GM10248 (cell line): ENCODE results near the gene GID4.
"Not testable (repeated sequence)": the region's sequence is repeated elsewhere in the genome, so short reads cannot be mapped to it uniquely, and the experiment has no call there.

Experiments
- CTCF ChIA-PET: fragments of 300-600 bp; sonication (Branson Sonifier 250); formaldehyde crosslinking; extraction: SDS; loops from one replicate; lab custom pipeline; 2021; ENCODE audit warnings: antibody characterized with exemption; lab: Yijun Ruan, JAX
- POLR2A ChIA-PET: fragments of 350-650 bp; sonication (Branson Sonifier 250); formaldehyde crosslinking; extraction: SDS; loops from one replicate; lab custom pipeline; 2020; ENCODE audit warnings: antibody characterized with exemption; lab: Yijun Ruan, JAX
- DNase-seq: peaks from one replicate; pipeline ENCODE4 v3.0.0; 2012; ENCODE audit errors: extremely low spot score
- TF ChIP-seq, protein P1 (sequence below): IDR thresholded peaks from 2 replicates; pipeline ENCODE4 v1.5.1; 2012; ENCODE audit warnings: mild to moderate bottlenecking, low read depth; ENCODE audit errors: extremely low read depth, missing control alignments, control extremely low read depth

Gene GID4

GRCh38 chr17:18038861-18039534 lies at the start of gene GID4, which contains the start of gene ATPAF2:
Gene GID4, plus strand, starts transcription at chr17:18039408. Its CDS starts 57 bp downstream, at chr17:18039465.
Gene ATPAF2, minus strand, starts transcription at chr17:18039168. Its CDS starts 155 bp downstream, at chr17:18039013.
- DNase-seq, result peak; percentile 99
- TF ChIP-seq, protein P1, sequence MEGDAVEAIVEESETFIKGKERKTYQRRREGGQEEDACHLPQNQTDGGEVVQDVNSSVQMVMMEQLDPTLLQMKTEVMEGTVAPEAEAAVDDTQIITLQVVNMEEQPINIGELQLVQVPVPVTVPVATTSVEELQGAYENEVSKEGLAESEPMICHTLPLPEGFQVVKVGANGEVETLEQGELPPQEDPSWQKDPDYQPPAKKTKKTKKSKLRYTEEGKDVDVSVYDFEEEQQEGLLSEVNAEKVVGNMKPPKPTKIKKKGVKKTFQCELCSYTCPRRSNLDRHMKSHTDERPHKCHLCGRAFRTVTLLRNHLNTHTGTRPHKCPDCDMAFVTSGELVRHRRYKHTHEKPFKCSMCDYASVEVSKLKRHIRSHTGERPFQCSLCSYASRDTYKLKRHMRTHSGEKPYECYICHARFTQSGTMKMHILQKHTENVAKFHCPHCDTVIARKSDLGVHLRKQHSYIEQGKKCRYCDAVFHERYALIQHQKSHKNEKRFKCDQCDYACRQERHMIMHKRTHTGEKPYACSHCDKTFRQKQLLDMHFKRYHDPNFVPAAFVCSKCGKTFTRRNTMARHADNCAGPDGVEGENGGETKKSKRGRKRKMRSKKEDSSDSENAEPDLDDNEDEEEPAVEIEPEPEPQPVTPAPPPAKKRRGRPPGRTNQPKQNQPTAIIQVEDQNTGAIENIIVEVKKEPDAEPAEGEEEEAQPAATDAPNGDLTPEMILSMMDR, result no peak
- ChIA-PET POLR2A (no interaction called here), CTCF (interaction anchor here (0.7 to 1.5 kb wide), 2 partner anchors 10 to 168 kb away, joined by 3 read pairs; no protein-coding TSS in a partner anchor)

GRCh38 chr17:17989618-17990017 lies 49.6 kb upstream of the GID4 start:
- DNase-seq, result no peak
- CTCF ChIA-PET, result interaction anchor here (1.0 kb wide), 1 partner anchor 13 kb away, joined by 3 read pairs; no protein-coding TSS in a partner anchor
- TF ChIP-seq, protein P1, result no peak
- POLR2A ChIA-PET, result no interaction called here

GRCh38 chr17:17990282-17990681 lies 48.9 kb upstream of the GID4 start:
- POLR2A ChIA-PET, result no interaction called here
- CTCF ChIA-PET, result interaction anchor here (1.0 kb wide), 1 partner anchor 12 kb away, joined by 3 read pairs; no protein-coding TSS in a partner anchor

DNA sequence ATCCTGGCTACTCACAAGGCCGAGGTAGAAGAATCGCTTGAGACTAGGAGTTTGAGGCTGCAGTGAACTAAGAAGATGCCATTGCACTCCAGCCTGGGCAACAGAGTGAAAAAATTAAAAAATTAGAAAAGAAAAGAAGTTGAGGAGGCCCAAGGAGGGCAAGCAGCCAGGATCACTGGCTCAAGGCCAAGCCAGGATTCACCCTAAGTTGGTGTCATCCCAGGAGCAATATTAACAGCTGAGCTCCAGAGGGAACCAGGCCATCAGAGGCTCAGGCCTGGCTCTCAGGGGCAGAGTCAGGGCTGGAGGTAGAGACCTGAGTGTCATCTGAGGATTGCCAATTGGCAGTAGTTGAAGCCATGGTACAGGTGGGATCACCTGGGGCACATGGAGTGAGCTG lies 45.8 kb upstream of the GID4 start:
- ChIA-PET CTCF (interaction anchor here (0.8 to 1.5 kb wide), 2 partner anchors 8 to 56 kb away, joined by 3 to 4 read pairs; no protein-coding TSS in a partner anchor), POLR2A (no interaction called here)
- DNase-seq, result no peak
- TF ChIP-seq, protein P1, result no peak

More at GRCh38 chr17:17990282-17990681, 48.9 kb upstream of the GID4 start:
- TF ChIP-seq, protein P1, result no peak
- no peak for DNase-seq

DNA sequence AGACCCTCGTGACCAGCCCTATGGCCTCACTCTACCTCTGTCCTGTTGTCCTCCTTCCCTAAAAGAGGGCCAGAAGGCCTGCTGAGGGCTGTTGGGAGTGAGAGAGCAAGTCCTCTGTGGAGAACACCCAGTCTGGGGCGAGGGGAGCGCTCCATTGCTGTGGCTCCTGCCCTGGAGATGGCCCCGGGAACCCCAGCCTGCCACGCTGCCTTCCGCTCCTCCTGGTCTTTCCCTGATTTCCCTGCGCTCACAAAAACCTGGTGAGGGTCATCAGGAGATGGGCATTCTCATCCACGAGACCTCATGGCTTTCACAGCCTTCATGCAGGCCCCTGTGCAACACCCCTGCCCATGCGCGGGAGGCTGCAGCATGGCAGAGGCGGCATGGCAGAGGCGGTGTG lies 45.4 kb upstream of the GID4 start:
- TF ChIP-seq, protein P1, result no peak
- CTCF ChIA-PET, result interaction anchor here (0.7 to 1.5 kb wide), 5 partner anchors 8 to 75 kb away, joined by 3 to 4 read pairs (median 3); no protein-coding TSS in a partner anchor
- DNase-seq, result no peak
- POLR2A ChIA-PET, result no interaction called here

DNA sequence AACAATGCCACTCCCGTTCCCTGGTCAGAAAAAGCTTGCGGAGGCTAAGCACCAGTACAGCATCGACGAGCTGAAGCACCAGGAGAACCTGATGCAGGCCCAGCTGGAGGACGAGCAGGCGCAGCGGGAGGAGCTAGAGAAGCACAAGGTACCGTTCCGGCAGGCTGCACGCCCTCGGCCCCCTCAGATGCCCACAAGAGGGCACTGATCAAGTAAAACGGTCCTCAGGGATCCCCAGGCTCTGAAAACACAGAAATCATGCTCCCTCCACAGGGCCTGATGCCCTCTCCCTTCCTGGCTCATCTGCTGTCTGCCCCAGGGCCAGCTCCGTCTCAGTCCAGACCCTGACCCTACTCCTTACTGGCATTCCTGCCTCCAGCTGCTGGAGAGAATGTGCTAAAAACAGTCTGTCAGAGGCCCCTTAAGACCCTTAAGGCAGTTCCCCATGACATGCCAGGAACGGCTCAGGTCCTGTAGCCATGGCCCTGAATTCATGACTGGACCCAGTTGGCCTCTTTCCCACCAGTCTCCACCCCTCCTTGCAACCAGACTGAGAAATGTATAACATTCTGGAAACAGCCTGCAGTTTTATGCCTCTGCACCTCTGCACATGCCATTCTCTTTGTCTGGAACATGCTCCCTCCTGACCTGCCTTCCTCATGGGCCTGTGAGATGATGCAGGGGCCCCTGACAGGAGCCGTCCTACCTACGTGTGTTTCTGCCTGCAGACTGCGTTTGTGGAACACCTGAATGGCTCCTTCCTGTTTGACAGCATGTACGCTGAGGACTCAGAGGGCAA lies 44.7 kb upstream of the GID4 start:
- ChIA-PET POLR2A (no interaction called here), CTCF (interaction anchor here (0.7 to 1.5 kb wide), 7 partner anchors 9 to 86 kb away, joined by 3 to 4 read pairs (median 3); no protein-coding TSS in a partner anchor)
- TF ChIP-seq, protein P1, result no peak
- DNase-seq, result no peak

GRCh38 chr17:17995887-17996286 lies 43.3 kb upstream of the GID4 start:
- POLR2A ChIA-PET, DNase-seq, CTCF ChIA-PET: not testable (repeated sequence)
